GM12891 (cell line): ENCODE data around the gene STK11IP.

Source experiments
- DNase-seq: peaks from one replicate; pipeline ENCODE4 v3.0.0; 2011; ENCODE audit warnings: low spot score; ENCODE audit not compliant: insufficient read length
- FAIRE-seq: peaks from 2 replicates; lab custom pipeline; 2011; peaks lifted over from hg19 to GRCh38; lab: Jason Lieb, UNC
- PAX5 ChIP-seq: IDR thresholded peaks from 2 replicates; pipeline ENCODE4 v1.6.1; 2011; ENCODE audit warnings: low read length, moderate library complexity, mild to moderate bottlenecking; ENCODE audit not compliant: insufficient read depth, severe bottlenecking
- POLR2A ChIP-seq: IDR thresholded peaks from 2 replicates; pipeline ENCODE4 v1.6.1; 2011; ENCODE audit warnings: low read depth, low read length, control low read depth
- POLR2AphosphoS5 ChIP-seq: IDR thresholded peaks from 2 replicates; pipeline ENCODE4 v1.6.1; 2011; ENCODE audit warnings: low read depth, low read length, control low read depth
- POU2F2 ChIP-seq: IDR thresholded peaks from 2 replicates; pipeline ENCODE4 v1.6.1; 2011; ENCODE audit warnings: low read depth, mild to moderate bottlenecking, control low read depth, low read length, moderate library complexity
- SPI1 ChIP-seq: IDR thresholded peaks from 2 replicates; pipeline ENCODE4 v1.6.1; 2011; ENCODE audit warnings: low read depth, low read length, control low read depth
- TAF1 ChIP-seq: IDR thresholded peaks from 2 replicates; pipeline ENCODE4 v1.6.1; 2011; ENCODE audit warnings: low read depth, low read length, control low read depth

STK11IP gene

DNA sequence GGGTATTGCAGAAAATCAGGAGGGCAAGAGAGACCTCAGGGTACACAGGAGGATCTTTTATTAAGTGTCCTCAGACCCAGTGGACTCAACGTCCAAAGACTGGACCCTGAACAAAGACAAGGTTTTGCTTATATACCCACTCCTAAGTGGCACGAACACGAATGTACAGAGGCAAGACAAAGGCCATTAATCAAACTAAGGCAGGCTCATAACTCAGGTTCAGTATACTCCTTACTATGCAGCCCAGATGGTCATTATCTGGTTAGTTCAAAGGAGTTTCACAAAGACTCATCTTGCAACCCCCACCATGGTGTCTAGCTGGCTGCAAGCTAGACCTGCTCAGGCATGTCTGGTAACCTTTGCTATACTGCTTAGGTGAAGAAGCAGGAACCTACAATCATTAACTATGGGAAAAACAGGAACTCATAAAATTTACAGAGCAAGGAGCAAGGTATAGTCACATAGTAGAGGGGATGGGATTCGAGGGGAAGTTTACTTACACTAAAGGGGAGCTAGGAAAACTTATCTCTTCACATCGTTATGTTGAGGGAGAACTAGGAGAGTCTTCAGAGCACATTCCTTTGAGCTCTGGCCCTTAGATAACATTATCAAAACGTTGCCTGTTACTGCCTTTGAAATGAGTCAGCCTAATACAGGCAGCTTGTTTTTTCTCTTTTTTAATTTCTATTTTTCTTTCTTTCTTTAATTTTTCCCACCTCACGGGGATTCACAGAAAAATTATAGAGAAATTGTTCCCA is 63.7 kb downstream of the STK11IP start:
- DNase-seq (no peak), FAIRE-seq (peak; percentile 75)
- TF ChIP-seq POU2F2 (no peak), POLR2AphosphoS5 (no peak), TAF1 (no peak), PAX5 (no peak), SPI1 (peak; percentile 19; the same call in 1 of the 2 replicates), POLR2A (no peak)

DNA sequence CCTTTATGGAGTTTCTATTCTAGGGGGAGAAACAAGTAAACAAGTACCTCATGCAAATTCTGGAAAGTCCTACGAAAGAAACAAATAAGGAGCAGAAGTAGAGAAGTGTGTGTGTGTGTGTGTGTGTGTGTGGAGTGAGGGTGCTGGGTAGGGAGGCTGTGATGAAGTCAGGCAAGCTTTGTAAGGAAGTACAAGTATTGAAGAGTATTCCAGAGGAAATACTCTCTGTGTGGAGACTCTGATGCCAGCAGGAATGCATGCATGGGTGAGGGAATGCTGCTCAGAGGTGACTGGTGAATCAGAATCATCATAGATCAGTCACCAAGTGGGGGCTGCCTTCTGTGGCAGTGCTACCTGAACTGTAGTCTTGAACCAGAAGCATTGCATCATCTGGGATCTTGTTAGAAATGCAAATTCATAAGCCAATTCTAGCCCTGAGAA is 64.3 kb downstream of the STK11IP start:
- no peak for DNase-seq
- no peak for FAIRE-seq
- no peak for TF ChIP-seq TAF1
- no peak for TF ChIP-seq SPI1
- no peak for TF ChIP-seq POLR2AphosphoS5
- TF ChIP-seq POU2F2, result no peak
- TF ChIP-seq POLR2A, result no peak

DNA sequence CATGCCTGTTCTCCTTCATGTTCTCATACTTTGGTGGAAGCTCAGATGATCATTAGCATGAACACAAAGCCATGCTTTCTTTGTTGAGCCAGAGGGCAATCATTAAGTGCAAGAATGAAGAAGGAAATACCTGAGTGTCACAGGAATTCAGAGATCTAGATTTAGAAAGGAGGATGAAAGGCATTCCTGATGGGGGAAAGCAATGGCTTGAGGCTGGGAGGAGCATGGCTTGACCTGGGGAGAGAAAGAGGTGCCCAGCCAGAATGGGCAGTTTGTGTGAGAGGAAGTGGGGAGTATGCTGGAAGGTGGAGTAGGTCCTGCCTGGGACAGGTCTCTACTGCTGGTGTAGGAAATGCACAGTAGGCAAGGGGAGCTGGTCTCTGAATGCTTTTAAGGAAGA is 64.9 kb downstream of the STK11IP start:
- no peak for TF ChIP-seq PAX5
- no peak for TF ChIP-seq TAF1
- no peak for TF ChIP-seq POLR2AphosphoS5
- TF ChIP-seq POU2F2, result no peak
- no peak for TF ChIP-seq SPI1
- no peak for TF ChIP-seq POLR2A
- DNase-seq, result no peak
- FAIRE-seq, result no peak

DNA sequence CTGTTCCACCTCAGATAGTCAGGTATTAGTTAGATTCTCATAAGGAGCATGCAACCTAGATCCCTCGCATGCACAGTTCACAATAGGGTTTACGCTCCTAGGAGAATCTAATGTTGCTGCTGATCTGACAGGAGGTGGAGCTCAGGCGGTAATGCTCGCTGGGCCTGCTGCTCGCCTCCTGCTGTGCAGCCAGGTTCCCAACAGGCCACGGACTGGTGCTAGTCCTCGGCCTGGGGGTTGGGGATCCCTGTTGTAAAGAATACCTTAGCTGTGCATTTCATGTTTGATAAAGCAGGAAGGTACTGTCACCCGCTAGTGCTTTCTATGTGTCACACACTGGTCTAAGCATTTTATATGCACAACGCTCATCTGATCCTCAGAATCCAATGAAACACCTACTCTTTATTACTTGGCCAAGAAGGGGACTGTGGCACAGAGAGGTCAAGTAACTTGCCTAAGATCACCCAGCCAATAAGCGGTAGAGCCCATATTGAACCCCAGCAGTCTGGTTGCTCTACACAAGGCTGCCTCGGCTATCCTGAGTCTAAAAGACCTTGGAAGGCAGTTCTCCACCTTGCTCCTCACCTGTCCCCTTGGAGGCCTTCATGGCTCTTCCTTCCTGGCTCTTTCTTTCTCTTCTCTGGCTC is 65.6 kb downstream of the STK11IP start:
- no peak for TF ChIP-seq PAX5
- TF ChIP-seq POU2F2, result no peak
- DNase-seq (no peak), FAIRE-seq (no peak)

DNA sequence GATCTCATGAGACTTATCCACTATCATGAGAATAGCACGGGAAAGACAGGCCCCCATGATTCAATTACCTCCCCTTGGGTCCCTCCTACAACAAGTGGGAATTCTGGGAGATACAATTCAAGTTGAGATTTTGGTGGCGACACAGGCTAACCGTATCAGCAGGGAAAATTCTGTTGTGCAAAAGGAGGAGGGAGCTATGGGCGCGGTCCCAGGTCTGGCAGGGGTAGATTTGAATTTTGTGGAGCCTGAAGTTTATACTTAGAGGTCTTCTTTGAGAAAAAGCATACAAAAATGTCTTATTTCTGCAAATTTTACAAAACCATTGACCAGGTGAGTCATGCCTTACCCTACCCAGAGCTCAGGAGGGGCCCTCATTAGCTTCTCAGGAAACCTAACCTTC is 66.4 kb downstream of the STK11IP start:
- FAIRE-seq (no peak), DNase-seq (no peak)
- TF ChIP-seq TAF1, result no peak
- TF ChIP-seq POLR2A, result no peak
- TF ChIP-seq SPI1, result no peak
- no peak for TF ChIP-seq POU2F2
- TF ChIP-seq PAX5, result no peak

DNA sequence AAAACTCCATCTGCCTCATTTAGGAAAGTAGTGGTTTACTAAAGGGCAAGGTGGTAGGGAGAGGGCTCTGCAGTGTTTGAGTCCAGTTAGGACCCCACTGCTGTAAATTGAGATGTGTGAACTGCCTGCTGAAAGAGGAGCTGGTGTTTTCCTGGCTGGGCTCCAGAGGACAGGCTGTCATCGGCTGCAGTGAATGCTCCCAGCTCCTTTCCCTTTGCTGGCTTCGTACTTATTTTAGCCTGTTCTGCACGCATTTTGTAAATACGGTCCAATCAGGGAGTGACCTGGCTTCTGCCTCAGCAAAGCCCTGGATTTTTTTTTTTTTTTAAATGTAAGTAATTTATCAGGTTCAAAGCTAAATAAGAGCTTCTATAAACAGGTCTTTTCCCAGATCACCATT is 67.3 kb downstream of the STK11IP start:
- TF ChIP-seq SPI1, result no peak
- no peak for TF ChIP-seq TAF1
- TF ChIP-seq PAX5, result no peak
- no peak for TF ChIP-seq POLR2AphosphoS5
- no peak for TF ChIP-seq POU2F2
- no peak for TF ChIP-seq POLR2A
- DNase-seq (no peak), FAIRE-seq (no peak)

DNA sequence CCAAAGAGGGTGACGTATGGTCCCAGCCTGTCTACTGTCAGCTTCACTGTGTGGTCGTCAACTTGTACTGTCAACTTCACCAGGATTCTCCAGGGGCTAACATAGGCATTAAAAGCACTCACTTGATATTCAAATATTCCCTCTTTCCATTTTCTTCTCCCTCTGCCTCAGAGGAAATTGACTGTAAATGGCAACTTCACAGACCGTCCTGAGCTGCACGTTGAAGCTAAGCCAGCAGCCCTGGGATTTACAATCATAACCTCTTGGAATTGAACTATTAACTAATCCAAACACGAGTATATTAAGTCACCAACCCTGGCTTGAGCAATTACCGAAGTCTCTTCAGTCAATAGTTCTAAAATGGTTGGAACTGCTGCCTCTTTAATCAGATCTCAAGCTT is 68.3 kb downstream of the STK11IP start:
- FAIRE-seq (no peak), DNase-seq (no peak)
- TF ChIP-seq POLR2AphosphoS5 (no peak), SPI1 (no peak), POLR2A (no peak), PAX5 (no peak), POU2F2 (no peak), TAF1 (no peak)
